Nephron progenitor cell (in vitro differentiated cells): ENCODE measurements around the gene SMG7.

Experiments
- DNase-seq: peaks from one replicate; pipeline ENCODE4 v3.0.0; 2021
- H3K27ac Mint-ChIP-seq: 2 replicates; pipeline ENCODE4 v1.8.0; 2021; ENCODE audit warnings: mild to moderate bottlenecking, moderate library complexity, mixed read lengths
- H3K27me3 Mint-ChIP-seq: 2 replicates; pipeline ENCODE4 v1.8.0; 2021; ENCODE audit warnings: mild to moderate bottlenecking, low read depth, mixed read lengths; ENCODE audit not compliant: poor library complexity
- H3K36me3 Mint-ChIP-seq: 2 replicates; pipeline ENCODE4 v1.8.0; 2021; ENCODE audit warnings: low read depth, mixed read lengths
- H3K4me1 Mint-ChIP-seq: 2 replicates; pipeline ENCODE4 v1.8.0; 2021; ENCODE audit warnings: mixed read lengths
- H3K4me3 Mint-ChIP-seq: 2 replicates; pipeline ENCODE4 v1.8.0; 2021; ENCODE audit warnings: mild to moderate bottlenecking, moderate library complexity, mixed read lengths
- H3K9me3 Mint-ChIP-seq: 2 replicates; pipeline ENCODE4 v1.8.0; 2021; ENCODE audit warnings: mild to moderate bottlenecking, moderate library complexity, mixed read lengths
- CTCF ChIP-seq: fragments of 200-600 bp; sonication (generic); IDR thresholded peaks from 2 replicates; pipeline ENCODE4 v1.5.0; 2021; ENCODE audit warnings: antibody characterized with exemption

Gene SMG7

GRCh38 chr1:183480971-183481441, 8.7 kb downstream of the SMG7 start:
- no peak overlapping the region for H3K4me3 Mint-ChIP-seq
- no peaks in the 10 kb centered on the region for H3K27me3 Mint-ChIP-seq
- TF ChIP-seq CTCF: no peak
- H3K27ac Mint-ChIP-seq: peak overlapping the region; percentile 5
- H3K36me3 Mint-ChIP-seq: peaks cover 4% of the 10 kb centered on the region
- DNase-seq: no peak
- no peaks in the 10 kb centered on the region for H3K9me3 Mint-ChIP-seq
- peaks cover 16% of the 10 kb centered on the region for H3K4me1 Mint-ChIP-seq

- H3K4me1 Mint-ChIP-seq: peaks cover 16% of the 10 kb centered on the region
- peaks cover 21% of the 10 kb centered on the region for H3K36me3 Mint-ChIP-seq
Observed at GRCh38 chr1:183483224-183483623, 10.9 kb downstream of the SMG7 start.

GRCh38 chr1:183484254-183484653, 12.0 kb downstream of the SMG7 start:
- Mint-ChIP-seq H3K36me3 (peaks cover 24% of the 10 kb centered on the region), H3K4me3 (no peak overlapping the region), H3K9me3 (peaks cover 4% of the 10 kb centered on the region), H3K4me1 (peaks cover 13% of the 10 kb centered on the region), H3K27me3 (no peaks in the 10 kb centered on the region), H3K27ac (no peak overlapping the region)
- TF ChIP-seq CTCF: no peak
- DNase-seq: no peak

More at GRCh38 chr1:183483224-183483623, 10.9 kb downstream of the SMG7 start:
- H3K27me3 Mint-ChIP-seq: no peaks in the 10 kb centered on the region
- no peak overlapping the region for H3K4me3 Mint-ChIP-seq
- TF ChIP-seq CTCF: no peak
- no peak overlapping the region for H3K27ac Mint-ChIP-seq
- DNase-seq: no peak
- H3K9me3 Mint-ChIP-seq: peaks cover 4% of the 10 kb centered on the region

GRCh38 chr1:183484851-183485250, 12.6 kb downstream of the SMG7 start:
- Mint-ChIP-seq H3K36me3 (peaks cover 30% of the 10 kb centered on the region), H3K4me3 (no peak overlapping the region), H3K4me1 (peaks cover 7% of the 10 kb centered on the region), H3K9me3 (peaks cover 4% of the 10 kb centered on the region), H3K27ac (no peak overlapping the region), H3K27me3 (no peaks in the 10 kb centered on the region)
- no peak for DNase-seq
- no peak for TF ChIP-seq CTCF

- Mint-ChIP-seq H3K27me3 (no peaks in the 10 kb centered on the region), H3K4me3 (no peak overlapping the region), H3K4me1 (no peaks in the 10 kb centered on the region), H3K36me3 (peaks cover 42% of the 10 kb centered on the region), H3K27ac (no peak overlapping the region), H3K9me3 (peaks cover 4% of the 10 kb centered on the region)
- DNase-seq: no peak
- TF ChIP-seq CTCF: no peak
Observed at GRCh38 chr1:183487674-183488442, 15.6 kb downstream of the SMG7 start.

GRCh38 chr1:183490932-183491331, 18.6 kb downstream of the SMG7 start:
- DNase-seq: no peak
- Mint-ChIP-seq H3K4me3 (no peak overlapping the region), H3K36me3 (peaks cover 67% of the 10 kb centered on the region), H3K27ac (no peak overlapping the region), H3K27me3 (no peaks in the 10 kb centered on the region), H3K9me3 (peaks cover 24% of the 10 kb centered on the region), H3K4me1 (no peaks in the 10 kb centered on the region)
- no peak for TF ChIP-seq CTCF
